ENCODE results near the gene POLR1A.

Gene POLR1A

GRCh38 chr2:86036669-86037138, 69.0 kb downstream of the POLR1A start:
- no peak for DNase-seq

- DNase-seq: peak; percentile 93
These were observed 69.6 kb downstream of the POLR1A start for GRCh38 chr2:86035883-86036668.

- DNase-seq: no peak
These were observed 70.3 kb downstream of the POLR1A start for GRCh38 chr2:86035376-86035882.

- DNase-seq: no peak
These were observed 71.7 kb downstream of the POLR1A start for GRCh38 chr2:86033751-86034692.

- DNase-seq: no peak
These were observed 72.7 kb downstream of the POLR1A start for GRCh38 chr2:86032861-86033595.

- DNase-seq: no peak
These were observed 74.1 kb downstream of the POLR1A start for GRCh38 chr2:86031606-86032005.

- DNase-seq: no peak
These were observed 74.5 kb downstream of the POLR1A start for GRCh38 chr2:86031151-86031550.

GRCh38 chr2:86029873-86030272, 75.8 kb downstream of the POLR1A start:
- DNase-seq: no peak

- DNase-seq: no peak
These were observed 76.8 kb downstream of the POLR1A start for GRCh38 chr2:86028766-86029381.

GRCh38 chr2:86027922-86028765, 77.5 kb downstream of the POLR1A start:
- no peak for DNase-seq

- no peak for DNase-seq
These were observed 78.3 kb downstream of the POLR1A start for GRCh38 chr2:86027196-86027921.

- no peak for DNase-seq
These were observed 79.0 kb downstream of the POLR1A start for GRCh38 chr2:86026744-86027065.

- no peak for DNase-seq
These were observed 79.5 kb downstream of the POLR1A start for GRCh38 chr2:86025976-86026743.

- DNase-seq: no peak
These were observed 80.4 kb downstream of the POLR1A start for GRCh38 chr2:86025229-86025820.

GRCh38 chr2:86023366-86023712, 82.3 kb downstream of the POLR1A start:
- DNase-seq: no peak

- DNase-seq: no peak
These were observed 82.9 kb downstream of the POLR1A start for GRCh38 chr2:86022661-86023365.

- no peak for DNase-seq
These were observed 84.0 kb downstream of the POLR1A start for GRCh38 chr2:86021396-86022378.

- DNase-seq: no peak
These were observed 84.7 kb downstream of the POLR1A start for GRCh38 chr2:86020984-86021383.

Data from inflammatory macrophage treated with lipopolysaccharide for 4 hours (primary cell).